ENCODE results near the gene ZNRF3. TPM values are rescaled to one million over a fixed set of nuclear protein-coding genes. Genes with fewer than 3 reads are reported as not detected.

ZNRF3 gene
- total and polyA plus RNA-seq, 7 donors: 0.23 to 13.6 (median 8.9) TPM

GRCh38 chr22:28985581-28986290 is 102.4 kb downstream of the ZNRF3 start:
- Histone ChIP-seq H3K27ac (no peak overlapping the region), H3K27me3 (no peaks in the 10 kb centered on the region), H3K4me3 (no peak overlapping the region), H3K9me3 (no peaks in the 10 kb centered on the region), H3K4me1 (peaks cover 0 to 32% (median 22%) of the 10 kb centered on the region in 4 donors), H3K36me3 (no peaks in the 10 kb centered on the region)
- 94 to 95% methylated on average over 3 of the region's 3 CpGs for WGBS, 2 donors
- intact Hi-C loops (cut with DNase I): loop anchor here (5.0 kb wide), 1 partner anchor 47 kb away; no protein-coding TSS in a partner anchor
- TF ChIP-seq CTCF (IDR thresholded peaks at IDR 0.05) (no peak), EP300 (IDR thresholded peaks at IDR 0.05) (no peak), POLR2A (IDR thresholded peaks at IDR 0.05) (no peak), POLR2AphosphoS5 (IDR thresholded peaks at IDR 0.05) (no peak)
- DNase-seq: no peak

- Histone ChIP-seq H3K27ac (no peak overlapping the region), H3K4me1 (peaks cover 0 to 32% (median 22%) of the 10 kb centered on the region in 4 donors), H3K4me3 (no peak overlapping the region), H3K27me3 (no peaks in the 10 kb centered on the region), H3K36me3 (no peaks in the 10 kb centered on the region), H3K9me3 (no peaks in the 10 kb centered on the region)
- intact Hi-C loops (cut with DNase I): loop anchor here (5.0 kb wide), 1 partner anchor 46 kb away; no protein-coding TSS in a partner anchor
- WGBS, 2 donors: 77 to 81% methylated on average over 3 of the region's 3 CpGs
- TF ChIP-seq CTCF (IDR thresholded peaks at IDR 0.05) (no peak), POLR2A (IDR thresholded peaks at IDR 0.05) (no peak), POLR2AphosphoS5 (IDR thresholded peaks at IDR 0.05) (no peak), EP300 (IDR thresholded peaks at IDR 0.05) (no peak)
- no peak for DNase-seq
Measured at GRCh38 chr22:28986366-28986765, 103.0 kb downstream of the ZNRF3 start.

- H3K27me3 ChIP-seq: no peaks in the 10 kb centered on the region
- no peaks in the 10 kb centered on the region for H3K9me3 ChIP-seq
- peaks cover 0 to 36% (median 26%) of the 10 kb centered on the region in 4 donors for H3K4me1 ChIP-seq
- DNase-seq: no peak
- intact Hi-C loops (cut with DNase I): loop anchor here (5.0 kb wide), 1 partner anchor 44 kb away; no protein-coding TSS in a partner anchor
- H3K27ac ChIP-seq: peak overlapping the region in 3 of 4 donors; percentile 58 to 68 (median 67)
- 94 to 95% methylated on average over 4 of the region's 4 CpGs for WGBS, 2 donors
- H3K4me3 ChIP-seq: no peak overlapping the region
- no peaks in the 10 kb centered on the region for H3K36me3 ChIP-seq
- TF ChIP-seq POLR2AphosphoS5 (IDR thresholded peaks at IDR 0.05): no peak
- TF ChIP-seq EP300 (IDR thresholded peaks at IDR 0.05): no peak
- TF ChIP-seq POLR2A (IDR thresholded peaks at IDR 0.05): no peak
- TF ChIP-seq CTCF (IDR thresholded peaks at IDR 0.05): no peak
Measured at GRCh38 chr22:28988457-28988856, 105.1 kb downstream of the ZNRF3 start.

- Histone ChIP-seq H3K4me3 (no peak overlapping the region), H3K4me1 (peaks cover 0 to 36% (median 27%) of the 10 kb centered on the region in 4 donors), H3K9me3 (no peaks in the 10 kb centered on the region), H3K27me3 (no peaks in the 10 kb centered on the region), H3K27ac (peak overlapping the region; percentile 55 to 68 (median 62)), H3K36me3 (no peaks in the 10 kb centered on the region)
- WGBS, 2 donors: 81 to 88% methylated on average over 5 of the region's 5 CpGs
- TF ChIP-seq POLR2A (IDR thresholded peaks at IDR 0.05) (no peak), CTCF (IDR thresholded peaks at IDR 0.05) (no peak), EP300 (IDR thresholded peaks at IDR 0.05) (no peak), POLR2AphosphoS5 (IDR thresholded peaks at IDR 0.05) (no peak)
- intact Hi-C loops (cut with DNase I): loop anchor here (5.0 kb wide), 1 partner anchor 43 kb away; no protein-coding TSS in a partner anchor
- DNase-seq: no peak
Measured at GRCh38 chr22:28989035-28989464, 105.7 kb downstream of the ZNRF3 start.
